Caco-2 (cell line): ENCODE results near the gene ZFAND6. TPM values are rescaled to one million over a fixed set of nuclear protein-coding genes. Genes with fewer than 3 reads are reported as not detected.
"Not testable (repeated sequence)": the region's sequence is repeated elsewhere in the genome, so short reads cannot be mapped to it uniquely, and the experiment has no call there.

Experiments
- BruUV-seq: library from RNA; stranded (reverse); fragments of 400-500 nt; replicated peaks from 2 replicates; lab custom pipeline; 2021; lab: Mats Ljungman, UMichigan
- CTCF ChIA-PET: fragments of 300-600 bp; sonication (Branson Sonifier 250); formaldehyde crosslinking; loops from one replicate; lab custom pipeline; 2022; ENCODE audit warnings: antibody characterized with exemption; lab: Charles Lee
- POLR2A ChIA-PET: fragments of 300-600 bp; sonication (Branson Sonifier 250); formaldehyde crosslinking; loops from one replicate; lab custom pipeline; 2022; ENCODE audit warnings: antibody characterized with exemption; lab: Charles Lee
- DNase-seq, 2 experiments: peaks; one replicate each; pipeline versions ENCODE4 v3.0.0 to v3.0.0-alpha.2; 2020 to 2022
- H3K27me3 ChIP-seq: replicated peaks from 2 replicates; pipeline ENCODE4 v1.6.0; 2011; ENCODE audit warnings: low read length; ENCODE audit not compliant: control insufficient read depth, insufficient read depth
- H3K36me3 ChIP-seq: 2 replicates; pipeline ENCODE4 v1.5.1; 2011; ENCODE audit warnings: low read length; ENCODE audit not compliant: control insufficient read depth, insufficient read depth
- H3K4me1 ChIP-seq: fragments of 250-450 bp; sonication (Bioruptor Pico); 2 replicates; pipeline ENCODE4 v1.5.1; 2020; ENCODE audit warnings: mild to moderate bottlenecking
- H3K4me3 ChIP-seq: 2 replicates; pipeline ENCODE4 v1.5.1; 2011; ENCODE audit warnings: low read depth, mild to moderate bottlenecking, control low read depth, low read length
- H3K9me3 ChIP-seq: fragments of 250-450 bp; sonication (Bioruptor Pico); 2 replicates; pipeline ENCODE4 v1.5.1; 2020; ENCODE audit warnings: mild to moderate bottlenecking, moderate library complexity
- H3K27ac Mint-ChIP-seq: one replicate; pipeline ENCODE4 v1.8.0; 2022; ENCODE audit warnings: mixed read lengths; ENCODE audit not compliant: unreplicated experiment
- H3K27me3 Mint-ChIP-seq: one replicate; pipeline ENCODE4 v1.8.0; 2022; ENCODE audit warnings: mixed read lengths; ENCODE audit not compliant: insufficient read depth, unreplicated experiment
- H3K36me3 Mint-ChIP-seq: one replicate; pipeline ENCODE4 v1.8.0; 2022; ENCODE audit warnings: mild to moderate bottlenecking, mixed read lengths; ENCODE audit not compliant: insufficient read depth, unreplicated experiment
- H3K4me1 Mint-ChIP-seq: one replicate; pipeline ENCODE4 v1.8.0; 2022; ENCODE audit warnings: low read depth, mixed read lengths; ENCODE audit not compliant: unreplicated experiment
- H3K4me3 Mint-ChIP-seq: one replicate; pipeline ENCODE4 v1.8.0; 2022; ENCODE audit warnings: mild to moderate bottlenecking, moderate library complexity, mixed read lengths; ENCODE audit not compliant: unreplicated experiment
- H3K9me3 Mint-ChIP-seq: one replicate; pipeline ENCODE4 v1.8.0; 2022; ENCODE audit warnings: mixed read lengths; ENCODE audit not compliant: unreplicated experiment
- CTCF ChIP-seq, 2 experiments: fragments of 200-600 bp in 1 of 2; IDR thresholded peaks; 1 replicate in 1 of 2; 2 replicates in 1 of 2; pipeline versions ENCODE4 v1.5.1 to v1.8.0; 2011 to 2022; ENCODE audit warnings: antibody characterized with exemption in 1 of 2, control low read depth in 1 of 2, inconsistent platforms in 1 of 2, low read depth in 1 of 2, low read length in 1 of 2, mild to moderate bottlenecking in 1 of 2, moderate library complexity in 1 of 2; ENCODE audit not compliant: insufficient read depth in 1 of 2, severe bottlenecking in 1 of 2, unreplicated experiment in 1 of 2
- intact Hi-C: fragments of 100-400 bp; cut with micrococcal nuclease; formaldehyde crosslinking; loops from one replicate; pipeline ENCODE4 v1.10.0; 2022; ENCODE audit not compliant: unreplicated experiment
- total RNA-seq: library from RNA; stranded (reverse); gene quantifications from 2 replicates; pipeline ENCODE4 v1.2.3, GENCODE V29; 2022

The ZFAND6 gene
- total RNA-seq, 1 experiment from 2014 or later, result 40.5 TPM

GRCh38 chr15:80155001-80155377 is 95.5 kb downstream of the ZFAND6 start:
- H3K9me3 Mint-ChIP-seq, result no peaks in the 10 kb centered on the region
- peaks cover 3% of the 10 kb centered on the region for H3K27me3 Mint-ChIP-seq
- Histone ChIP-seq H3K4me3 (no peak overlapping the region), H3K9me3 (no peaks in the 10 kb centered on the region), H3K27me3 (no peaks in the 10 kb centered on the region), H3K36me3 (no peaks in the 10 kb centered on the region), H3K4me1 (peaks cover 9% of the 10 kb centered on the region; the same call in 1 of the 2 replicates)
- intact Hi-C loops, result loop anchor here (10.0 kb wide), 1 partner anchor 230 kb away; no protein-coding TSS in a partner anchor
- CTCF ChIA-PET, result no interaction called here
- no peak overlapping the region for H3K27ac Mint-ChIP-seq
- DNase-seq, result no peak
- peak overlapping the region; percentile 4 for H3K4me3 Mint-ChIP-seq
- no peak for TF ChIP-seq CTCF (IDR thresholded peaks at IDR 0.05; ENCODE audit: insufficient read depth in 1 of 2, low read depth in 1 of 2, low read length in 1 of 2, severe bottlenecking in 1 of 2, unreplicated experiment in 1 of 2)
- POLR2A ChIA-PET, result no interaction called here
- H3K36me3 Mint-ChIP-seq, result no peaks in the 10 kb centered on the region
- BruUV-seq, result no TSS peak
- H3K4me1 Mint-ChIP-seq, result peaks cover 7% of the 10 kb centered on the region

- H3K36me3 ChIP-seq, H3K4me1 Mint-ChIP-seq, H3K27ac Mint-ChIP-seq, DNase-seq, BruUV-seq, H3K36me3 Mint-ChIP-seq, CTCF ChIA-PET, H3K9me3 Mint-ChIP-seq, H3K27me3 ChIP-seq, H3K4me3 Mint-ChIP-seq, H3K4me1 ChIP-seq, H3K27me3 Mint-ChIP-seq, POLR2A ChIA-PET, H3K4me3 ChIP-seq, H3K9me3 ChIP-seq: not testable (repeated sequence)
- intact Hi-C loops, result loop anchor here (10.0 kb wide), 1 partner anchor 231 kb away; no protein-coding TSS in a partner anchor
Observed at GRCh38 chr15:80155378-80156175, 96.1 kb downstream of the ZFAND6 start.

DNA sequence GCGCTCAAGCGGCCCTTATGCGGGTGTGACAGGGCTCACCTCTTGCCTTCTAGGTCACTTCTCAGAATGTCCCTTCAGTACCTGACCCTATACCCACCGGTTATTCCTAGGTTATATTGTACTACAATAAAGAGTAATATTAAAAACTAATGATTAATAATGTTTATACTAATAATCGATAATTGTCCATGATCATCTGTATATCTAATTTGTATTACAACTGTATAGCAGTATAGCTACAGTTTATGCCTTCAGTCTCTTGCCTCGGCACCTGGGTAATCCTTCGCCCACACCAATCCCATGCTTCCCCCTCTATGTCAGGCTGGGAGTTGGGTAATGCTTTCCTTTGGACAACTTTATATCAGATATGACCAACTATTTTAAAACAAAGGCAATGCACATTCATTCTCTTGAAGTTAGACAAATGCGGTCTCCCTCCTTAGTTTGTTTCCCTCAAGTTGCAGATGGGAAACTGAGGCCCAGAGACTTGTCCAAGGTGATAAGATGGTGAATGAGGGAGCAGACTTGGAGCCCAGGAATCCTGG is 96.8 kb downstream of the ZFAND6 start:
- ChIA-PET POLR2A (no interaction called here), CTCF (no interaction called here)
- Histone ChIP-seq H3K9me3 (no peaks in the 10 kb centered on the region), H3K4me3 (no peak overlapping the region), H3K27me3 (no peaks in the 10 kb centered on the region), H3K36me3 (peaks cover 1% of the 10 kb centered on the region; the same call in 1 of the 2 replicates), H3K4me1 (peaks cover 9% of the 10 kb centered on the region; the same call in 1 of the 2 replicates)
- intact Hi-C loops, result loop anchor here (10.0 kb wide), 1 partner anchor 231 kb away; no protein-coding TSS in a partner anchor
- Mint-ChIP-seq H3K27ac (no peak overlapping the region), H3K4me3 (no peak overlapping the region), H3K36me3 (no peaks in the 10 kb centered on the region), H3K4me1 (peaks cover 7% of the 10 kb centered on the region), H3K9me3 (no peaks in the 10 kb centered on the region), H3K27me3 (peaks cover 3% of the 10 kb centered on the region)
- DNase-seq, result no peak
- no TSS peak for BruUV-seq
- no peak for TF ChIP-seq CTCF (IDR thresholded peaks at IDR 0.05; ENCODE audit: insufficient read depth in 1 of 2, low read depth in 1 of 2, low read length in 1 of 2, severe bottlenecking in 1 of 2, unreplicated experiment in 1 of 2)
